Loucy (cell line): ENCODE data around the gene APBB2.

Experiments
- H2AFZ ChIP-seq: fragments of 200-600 bp; sonication (generic); 2 replicates; pipeline ENCODE4 v1.6.0; 2016; ENCODE audit warnings: antibody characterized with exemption, mild to moderate bottlenecking, low read length, moderate library complexity
- H3F3A ChIP-seq: fragments of 200-600 bp; 2 replicates; pipeline ENCODE4 v1.6.0; 2016; ENCODE audit warnings: antibody characterized with exemption, low read depth, mild to moderate bottlenecking
- H3K27me3 ChIP-seq: fragments of 200-600 bp; sonication (generic); 2 replicates; pipeline ENCODE4 v1.6.1; 2014; ENCODE audit warnings: low read length, mild to moderate bottlenecking; ENCODE audit not compliant: insufficient read depth, poor library complexity, severe bottlenecking
- H3K36me3 ChIP-seq: fragments of 200-600 bp; sonication (generic); 2 replicates; pipeline ENCODE4 v1.6.1; 2016; ENCODE audit warnings: low read length; ENCODE audit not compliant: insufficient read depth
- H3K4me1 ChIP-seq: fragments of 200-600 bp; sonication (generic); 2 replicates; pipeline ENCODE4 v1.5.1; 2014; ENCODE audit warnings: low read length, mild to moderate bottlenecking; ENCODE audit not compliant: insufficient read depth, poor library complexity, severe bottlenecking
- H3K4me2 ChIP-seq: fragments of 200-600 bp; sonication (generic); 2 replicates; pipeline ENCODE4 v1.6.0; 2014; ENCODE audit warnings: antibody characterized with exemption, low read length, low read depth, mild to moderate bottlenecking; ENCODE audit not compliant: poor library complexity, severe bottlenecking
- H3K4me3 ChIP-seq: fragments of 200-600 bp; sonication (generic); 2 replicates; pipeline ENCODE4 v1.5.1; 2014; ENCODE audit warnings: low read length, mild to moderate bottlenecking, mixed read lengths; ENCODE audit not compliant: poor library complexity, severe bottlenecking
- H3K79me2 ChIP-seq: fragments of 200-600 bp; sonication (generic); 2 replicates; pipeline ENCODE4 v1.6.1; 2014; ENCODE audit warnings: low read length; ENCODE audit not compliant: insufficient read depth
- H3K9ac ChIP-seq: fragments of 200-600 bp; sonication (generic); 2 replicates; pipeline ENCODE4 v1.6.0; 2014; ENCODE audit warnings: mild to moderate bottlenecking, low read depth, low read length, moderate library complexity; ENCODE audit not compliant: poor library complexity, severe bottlenecking
- H3K9me2 ChIP-seq: fragments of 200-600 bp; sonication (generic); replicated peaks from 2 replicates; pipeline ENCODE4 v1.6.1; 2016; ENCODE audit warnings: low read depth, low read length, mixed read lengths
- H3K9me3 ChIP-seq: fragments of 200-600 bp; sonication (generic); 2 replicates; pipeline ENCODE4 v1.6.1; 2014; ENCODE audit warnings: mild to moderate bottlenecking, antibody characterized with exemption, low read length, low read depth; ENCODE audit not compliant: insufficient read depth
- H4K20me1 ChIP-seq: fragments of 200-600 bp; sonication (generic); 2 replicates; pipeline ENCODE4 v1.6.0; 2014; ENCODE audit warnings: antibody characterized with exemption, low read length, mild to moderate bottlenecking; ENCODE audit not compliant: insufficient read depth, poor library complexity, severe bottlenecking
- CTCF ChIP-seq: fragments of 200-600 bp; sonication (generic); conservative IDR thresholded peaks from 2 replicates; pipeline ENCODE4 v1.5.1; 2014; ENCODE audit warnings: mild to moderate bottlenecking, antibody characterized with exemption, low read length
- EZH2phosphoT487 ChIP-seq: fragments of 200-600 bp; IDR thresholded peaks from 2 replicates; pipeline ENCODE4 v1.6.1; 2018; ENCODE audit warnings: antibody characterized with exemption, mild to moderate bottlenecking, moderate library complexity, borderline replicate concordance

The APBB2 gene

GRCh38 chr4:41203841-41204240, 10.5 kb downstream of the APBB2 start:
- no peaks in the 10 kb centered on the region for H3K4me1 ChIP-seq
- H3K27me3 ChIP-seq: no peaks in the 10 kb centered on the region
- no peaks in the 10 kb centered on the region for H3K9me3 ChIP-seq
- no peaks in the 10 kb centered on the region for H3F3A ChIP-seq
- no peaks in the 10 kb centered on the region for H3K79me2 ChIP-seq
- TF ChIP-seq CTCF: no peak
- no peaks in the 10 kb centered on the region for H4K20me1 ChIP-seq
- no peaks in the 10 kb centered on the region for H3K36me3 ChIP-seq
- H3K9me2 ChIP-seq: no peaks in the 10 kb centered on the region
- no peak overlapping the region for H3K4me3 ChIP-seq
- no peak overlapping the region for H3K4me2 ChIP-seq
- no peak overlapping the region for H2AFZ ChIP-seq
- no peak overlapping the region for H3K9ac ChIP-seq

- H3K4me3 ChIP-seq: no peak overlapping the region
- no peaks in the 10 kb centered on the region for H4K20me1 ChIP-seq
- no peaks in the 10 kb centered on the region for H3K27me3 ChIP-seq
- H3K9me3 ChIP-seq: no peaks in the 10 kb centered on the region
- no peak for TF ChIP-seq CTCF
- TF ChIP-seq EZH2phosphoT487: no peak
- no peaks in the 10 kb centered on the region for H3K36me3 ChIP-seq
- H3K9ac ChIP-seq: no peak overlapping the region
- H3K4me2 ChIP-seq: no peak overlapping the region
- no peaks in the 10 kb centered on the region for H3K79me2 ChIP-seq
- H3F3A ChIP-seq: no peaks in the 10 kb centered on the region
- no peaks in the 10 kb centered on the region for H3K4me1 ChIP-seq
- no peaks in the 10 kb centered on the region for H3K9me2 ChIP-seq
- no peak overlapping the region for H2AFZ ChIP-seq
Observed at GRCh38 chr4:41202820-41203568, 11.3 kb downstream of the APBB2 start.

GRCh38 chr4:41202356-41202755, 12.0 kb downstream of the APBB2 start:
- H3K4me2 ChIP-seq: no peak overlapping the region
- no peak overlapping the region for H3K4me3 ChIP-seq
- H2AFZ ChIP-seq: no peak overlapping the region
- H3K4me1 ChIP-seq: no peaks in the 10 kb centered on the region
- no peaks in the 10 kb centered on the region for H3K9me3 ChIP-seq
- no peaks in the 10 kb centered on the region for H3K36me3 ChIP-seq
- no peak overlapping the region for H3K9ac ChIP-seq
- no peak for TF ChIP-seq EZH2phosphoT487
- TF ChIP-seq CTCF: no peak
- no peaks in the 10 kb centered on the region for H3K27me3 ChIP-seq
- no peaks in the 10 kb centered on the region for H3K9me2 ChIP-seq
- no peaks in the 10 kb centered on the region for H3F3A ChIP-seq
- H4K20me1 ChIP-seq: no peaks in the 10 kb centered on the region
- no peaks in the 10 kb centered on the region for H3K79me2 ChIP-seq
